Measurements from ENCODE around the gene NPTXR. TPM values are rescaled to one million over a fixed set of nuclear protein-coding genes. Genes with fewer than 3 reads are reported as not detected.

NPTXR gene
- total RNA-seq, 4 donors from 2014 or later = 0.34 to 4.6 (median 1.7) TPM

DNA sequence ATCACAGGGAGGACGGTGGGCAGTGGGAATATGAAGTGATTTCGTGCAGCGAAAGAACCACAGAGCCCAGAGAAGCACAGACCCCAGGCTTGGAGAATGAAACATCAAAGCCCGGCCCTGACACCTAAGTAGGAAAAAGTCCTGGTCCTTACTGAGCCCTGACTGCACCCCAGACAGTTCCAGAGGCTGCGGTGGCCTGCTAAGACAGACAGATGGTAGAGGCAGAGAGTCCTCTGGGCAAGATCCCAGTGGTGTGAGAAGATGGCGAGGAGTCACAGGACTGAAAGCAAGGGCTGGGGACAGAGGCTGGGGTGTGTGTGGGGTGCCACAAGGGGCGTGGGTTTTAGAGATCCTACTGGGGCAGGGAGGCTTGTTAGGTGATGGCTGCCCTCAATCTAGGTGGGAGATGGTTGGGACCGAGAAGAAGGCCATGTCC lies 24.5 kb upstream of the NPTXR start:
- TF ChIP-seq POLR2A (IDR thresholded peaks at IDR 0.05) = no peak
- TF ChIP-seq, protein P1, sequence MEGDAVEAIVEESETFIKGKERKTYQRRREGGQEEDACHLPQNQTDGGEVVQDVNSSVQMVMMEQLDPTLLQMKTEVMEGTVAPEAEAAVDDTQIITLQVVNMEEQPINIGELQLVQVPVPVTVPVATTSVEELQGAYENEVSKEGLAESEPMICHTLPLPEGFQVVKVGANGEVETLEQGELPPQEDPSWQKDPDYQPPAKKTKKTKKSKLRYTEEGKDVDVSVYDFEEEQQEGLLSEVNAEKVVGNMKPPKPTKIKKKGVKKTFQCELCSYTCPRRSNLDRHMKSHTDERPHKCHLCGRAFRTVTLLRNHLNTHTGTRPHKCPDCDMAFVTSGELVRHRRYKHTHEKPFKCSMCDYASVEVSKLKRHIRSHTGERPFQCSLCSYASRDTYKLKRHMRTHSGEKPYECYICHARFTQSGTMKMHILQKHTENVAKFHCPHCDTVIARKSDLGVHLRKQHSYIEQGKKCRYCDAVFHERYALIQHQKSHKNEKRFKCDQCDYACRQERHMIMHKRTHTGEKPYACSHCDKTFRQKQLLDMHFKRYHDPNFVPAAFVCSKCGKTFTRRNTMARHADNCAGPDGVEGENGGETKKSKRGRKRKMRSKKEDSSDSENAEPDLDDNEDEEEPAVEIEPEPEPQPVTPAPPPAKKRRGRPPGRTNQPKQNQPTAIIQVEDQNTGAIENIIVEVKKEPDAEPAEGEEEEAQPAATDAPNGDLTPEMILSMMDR (IDR thresholded peaks at IDR 0.05) = no peak
- no peak overlapping the region for H3K4me3 ChIP-seq (ENCODE audit: low read depth, poor library complexity, severe bottlenecking)
- WGBS, 2 donors = 89 to 91% methylated on average over 8 of the region's 8 CpGs
- peak in 1 of 2 donors; percentile 58 for DNase-seq (ENCODE audit: low spot score in 2 of 2)
- intact Hi-C loops (cut with DNase I; ENCODE audit: low total_unique reads) = loop anchor here (10.0 kb wide), 2 partner anchors 104 to 256 kb away; no protein-coding TSS in a partner anchor

DNA sequence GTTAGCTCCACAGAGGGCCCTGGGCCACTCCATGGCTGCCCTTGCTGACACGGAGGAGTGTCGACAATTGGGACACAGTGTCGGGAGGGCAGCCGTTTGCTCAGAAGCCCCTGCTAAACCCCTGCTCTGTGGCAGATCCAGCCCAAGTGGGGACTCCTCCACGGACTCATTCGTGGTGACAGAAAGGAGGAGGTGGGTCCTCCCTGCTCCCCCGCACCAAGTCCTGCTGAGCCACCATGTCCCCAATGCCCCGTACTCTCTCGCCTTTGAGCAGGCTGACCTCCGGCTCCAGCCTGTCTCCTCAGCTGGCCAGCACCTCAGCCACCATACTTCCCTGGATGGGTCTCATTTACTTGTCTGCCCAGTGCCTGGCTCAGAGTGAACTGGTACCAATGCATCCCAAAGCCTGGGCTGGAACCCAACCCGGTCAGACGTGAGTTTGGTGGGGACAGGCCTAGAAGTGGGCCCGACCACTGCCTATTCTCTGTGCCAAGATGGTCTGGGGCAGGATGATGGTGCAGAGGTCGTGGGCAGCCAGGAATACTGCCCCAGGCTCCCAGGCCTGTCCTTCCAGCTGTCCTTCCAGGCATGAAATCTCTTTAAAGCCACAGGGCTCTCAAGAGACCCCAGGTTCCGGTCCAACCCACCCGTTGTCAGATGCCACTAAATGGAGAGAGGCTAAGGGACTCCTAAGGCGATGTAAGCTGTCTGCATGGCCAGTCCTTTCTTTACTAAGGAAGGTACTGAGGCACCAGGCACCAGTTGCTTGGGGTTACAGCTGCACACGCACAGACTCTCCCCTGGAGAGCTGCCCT lies 23.9 kb upstream of the NPTXR start:
- TF ChIP-seq POLR2A (IDR thresholded peaks at IDR 0.05) = no peak
- TF ChIP-seq, protein P1 (IDR thresholded peaks at IDR 0.05) = no peak
- intact Hi-C loops (cut with DNase I; ENCODE audit: low total_unique reads) = loop anchor here (10.0 kb wide), 2 partner anchors 103 to 257 kb away; no protein-coding TSS in a partner anchor
- no peak overlapping the region for H3K4me3 ChIP-seq (ENCODE audit: low read depth, poor library complexity, severe bottlenecking)
- DNase-seq (ENCODE audit: low spot score in 2 of 2) = peak in 1 of 2 donors; percentile 78
- 93 to 94% methylated on average over 18 of the region's 18 CpGs for WGBS, 2 donors

DNA sequence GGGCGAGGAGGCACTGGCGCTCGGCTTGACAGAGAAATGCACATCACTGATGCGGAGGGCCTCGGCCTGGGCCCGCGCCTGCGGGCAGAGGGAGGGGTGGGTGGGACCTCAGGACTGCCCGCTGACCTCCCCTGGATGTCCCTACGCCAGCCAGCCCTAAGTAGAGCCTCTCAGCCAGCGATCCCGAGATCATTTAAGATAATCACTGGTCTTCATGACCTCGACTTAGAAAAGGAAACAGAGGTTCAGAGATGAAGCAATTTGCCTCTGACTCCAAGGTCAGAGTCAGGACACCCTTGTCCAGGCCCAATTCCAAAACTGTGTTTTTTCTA lies 23.3 kb upstream of the NPTXR start:
- WGBS, 2 donors = 89 to 92% methylated on average over 11 to 13 of the region's 13 CpGs
- intact Hi-C loops (cut with DNase I; ENCODE audit: low total_unique reads) = loop anchor here (10.0 kb wide), 2 partner anchors 102 to 258 kb away; no protein-coding TSS in a partner anchor
- H3K4me3 ChIP-seq (ENCODE audit: low read depth, poor library complexity, severe bottlenecking) = no peak overlapping the region
- no peak for DNase-seq (ENCODE audit: low spot score in 2 of 2)
- TF ChIP-seq, protein P1 (IDR thresholded peaks at IDR 0.05) = no peak
- no peak for TF ChIP-seq POLR2A (IDR thresholded peaks at IDR 0.05)

DNA sequence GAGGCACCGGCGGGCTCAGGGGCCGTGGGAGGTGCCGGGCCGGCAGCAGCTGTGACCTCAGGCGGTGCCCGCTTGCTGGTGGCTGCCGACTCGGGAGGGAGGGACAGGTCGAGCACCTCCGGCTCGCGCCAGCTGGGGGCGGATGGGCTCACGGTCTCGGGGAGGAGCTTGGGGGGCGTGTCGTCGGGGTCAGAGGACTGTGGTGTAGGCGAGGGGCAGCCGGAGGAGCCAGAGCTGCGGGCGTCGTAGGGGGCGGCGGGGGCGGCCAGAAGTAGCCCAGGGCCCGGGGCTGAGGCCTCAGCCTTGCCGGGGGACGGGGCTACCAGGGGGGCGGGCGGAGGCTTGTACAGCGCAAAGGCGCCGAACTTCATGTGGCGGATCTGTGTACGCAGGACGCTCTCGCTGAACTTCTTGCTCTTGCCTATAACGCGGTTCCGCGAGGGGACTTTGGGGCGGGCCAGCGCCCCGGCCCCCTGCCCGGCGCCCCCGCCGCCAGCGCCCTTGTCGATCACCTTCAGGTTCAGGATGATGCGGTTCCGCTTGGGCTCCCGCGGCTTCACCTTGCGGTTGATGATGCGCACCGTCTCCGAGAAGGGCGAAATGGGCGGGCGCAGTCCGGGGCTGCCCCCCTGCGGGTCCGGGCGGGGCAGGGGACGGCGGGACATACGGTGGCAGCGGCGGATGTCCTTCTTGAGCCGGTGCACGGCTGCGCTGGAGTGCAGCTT lies 22.7 kb upstream of the NPTXR start:
- 87 to 88% methylated on average over 69 of the region's 75 CpGs for WGBS, 2 donors
- TF ChIP-seq POLR2A (IDR thresholded peaks at IDR 0.05) = no peak
- H3K4me3 ChIP-seq (ENCODE audit: low read depth, poor library complexity, severe bottlenecking) = no peak overlapping the region
- DNase-seq (ENCODE audit: low spot score in 2 of 2) = no peak
- intact Hi-C loops (cut with DNase I; ENCODE audit: low total_unique reads) = loop anchor here (10.0 kb wide), 2 partner anchors 102 to 258 kb away; no protein-coding TSS in a partner anchor

DNA sequence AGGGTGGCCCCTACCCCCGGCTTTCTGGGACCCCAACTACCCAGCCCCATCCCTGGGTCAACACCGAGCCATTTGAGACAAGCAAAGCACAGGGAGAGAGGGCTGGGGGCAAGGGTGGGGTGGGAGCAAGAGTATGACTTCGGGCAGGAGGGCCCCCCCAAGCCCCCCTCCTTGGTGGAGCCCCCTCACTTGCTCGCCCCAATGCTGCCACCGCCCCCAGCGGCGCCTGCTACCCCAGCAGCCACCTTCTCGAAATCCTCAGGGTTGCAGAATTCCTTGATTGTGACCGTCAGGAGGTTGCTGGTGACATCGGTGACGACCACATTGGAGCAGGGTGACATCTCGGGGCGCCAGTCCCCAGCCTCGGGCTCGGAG lies 22.2 kb upstream of the NPTXR start:
- 91 to 93% methylated on average over 12 to 15 of the region's 15 CpGs for WGBS, 2 donors
- intact Hi-C loops (cut with DNase I; ENCODE audit: low total_unique reads) = loop anchor here (10.0 kb wide), 2 partner anchors 101 to 259 kb away; no protein-coding TSS in a partner anchor
- DNase-seq (ENCODE audit: low spot score in 2 of 2) = no peak
- TF ChIP-seq, protein P1 (IDR thresholded peaks at IDR 0.05) = no peak
- TF ChIP-seq POLR2A (IDR thresholded peaks at IDR 0.05) = no peak
- no peak overlapping the region for H3K4me3 ChIP-seq (ENCODE audit: low read depth, poor library complexity, severe bottlenecking)

Measured in lower leg skin (tissue), 4 donors.